ENCODE results near the gene RXRG.
"Not testable (repeated sequence)": the region's sequence is repeated elsewhere in the genome, so short reads cannot be mapped to it uniquely, and the experiment has no call there.

The RXRG gene

GRCh38 chr1:165468253-165468652 lies 23.3 kb upstream of the RXRG start:
- Histone ChIP-seq H3K27me3 (replicated peaks; ENCODE audit: insufficient read depth, low read length) (no peaks in the 10 kb centered on the region), H3F3A (ENCODE audit: insufficient read depth, low read length) (no peaks in the 10 kb centered on the region), H2AFZ (ENCODE audit: low read length) (no peak overlapping the region), H3K9ac (ENCODE audit: low read length) (no peak overlapping the region), H3K4me2 (ENCODE audit: low read depth, low read length) (no peak overlapping the region), H3K4me3 (ENCODE audit: low read length) (no peak overlapping the region), H3K27ac (ENCODE audit: low read length) (no peak overlapping the region), H3K9me2 (replicated peaks; ENCODE audit: insufficient read depth, low read length) (no peaks in the 10 kb centered on the region), H3K36me3 (replicated peaks; ENCODE audit: insufficient read depth, low read length) (no peaks in the 10 kb centered on the region), H4K20me1 (ENCODE audit: insufficient read depth, low read length) (no peaks in the 10 kb centered on the region), H3K79me2 (ENCODE audit: low read length) (no peaks in the 10 kb centered on the region), H3K4me1 (ENCODE audit: low read length) (0 out of 2 replicates have a peak, but pooled peaks cover 6% of the 10 kb centered on the region), H3K9me3 (replicated peaks; ENCODE audit: insufficient read depth, low read length) (no peaks in the 10 kb centered on the region)
- TF ChIP-seq EZH2phosphoT487 (IDR thresholded peaks at IDR 0.05; ENCODE audit: low read length) (no peak), EZH2 (optimal IDR thresholded peaks at IDR 0.05; ENCODE audit: low read depth, low read length) (no peak), CTCF (IDR thresholded peaks at IDR 0.05; ENCODE audit: low read length) (no peak)
- DNase-seq = no peak

- no peaks in the 10 kb centered on the region for H3F3A ChIP-seq (ENCODE audit: insufficient read depth, low read length)
- H3K27me3 ChIP-seq (replicated peaks; ENCODE audit: insufficient read depth, low read length) = no peaks in the 10 kb centered on the region
- H2AFZ ChIP-seq (ENCODE audit: low read length) = no peak overlapping the region
- H3K4me2 ChIP-seq (ENCODE audit: low read depth, low read length) = no peak overlapping the region
- no peaks in the 10 kb centered on the region for H3K36me3 ChIP-seq (replicated peaks; ENCODE audit: insufficient read depth, low read length)
- no peak overlapping the region for H3K27ac ChIP-seq (ENCODE audit: low read length)
- DNase-seq = no peak
- H3K4me1 ChIP-seq (ENCODE audit: low read length) = 0 out of 2 replicates have a peak, but pooled peaks cover 6% of the 10 kb centered on the region
- H3K9ac ChIP-seq (ENCODE audit: low read length) = no peak overlapping the region
- TF ChIP-seq CTCF (IDR thresholded peaks at IDR 0.05; ENCODE audit: low read length) = no peak
- no peak for TF ChIP-seq EZH2 (optimal IDR thresholded peaks at IDR 0.05; ENCODE audit: low read depth, low read length)
- TF ChIP-seq EZH2phosphoT487 (IDR thresholded peaks at IDR 0.05; ENCODE audit: low read length) = no peak
- no peak overlapping the region for H3K4me3 ChIP-seq (ENCODE audit: low read length)
- H4K20me1 ChIP-seq (ENCODE audit: insufficient read depth, low read length) = no peaks in the 10 kb centered on the region
- H3K79me2 ChIP-seq (ENCODE audit: low read length) = no peaks in the 10 kb centered on the region
- no peaks in the 10 kb centered on the region for H3K9me3 ChIP-seq (replicated peaks; ENCODE audit: insufficient read depth, low read length)
- no peaks in the 10 kb centered on the region for H3K9me2 ChIP-seq (replicated peaks; ENCODE audit: insufficient read depth, low read length)
Observed at GRCh38 chr1:165467706-165468105, 22.8 kb upstream of the RXRG start.

GRCh38 chr1:165463978-165464377 lies 19.1 kb upstream of the RXRG start:
- TF ChIP-seq CTCF (IDR thresholded peaks at IDR 0.05; ENCODE audit: low read length) = no peak
- no peak for TF ChIP-seq EZH2 (optimal IDR thresholded peaks at IDR 0.05; ENCODE audit: low read depth, low read length)
- TF ChIP-seq EZH2phosphoT487 (IDR thresholded peaks at IDR 0.05; ENCODE audit: low read length) = no peak
- Histone ChIP-seq H3K27me3 (replicated peaks; ENCODE audit: insufficient read depth, low read length) (no peaks in the 10 kb centered on the region), H4K20me1 (ENCODE audit: insufficient read depth, low read length) (no peaks in the 10 kb centered on the region), H3K36me3 (replicated peaks; ENCODE audit: insufficient read depth, low read length) (no peaks in the 10 kb centered on the region), H3K27ac (ENCODE audit: low read length) (no peak overlapping the region), H3F3A (ENCODE audit: insufficient read depth, low read length) (no peaks in the 10 kb centered on the region), H3K4me1 (ENCODE audit: low read length) (0 out of 2 replicates have a peak, but pooled peaks cover 6% of the 10 kb centered on the region), H2AFZ (ENCODE audit: low read length) (no peak overlapping the region), H3K9ac (ENCODE audit: low read length) (no peak overlapping the region), H3K9me2 (replicated peaks; ENCODE audit: insufficient read depth, low read length) (no peaks in the 10 kb centered on the region), H3K9me3 (replicated peaks; ENCODE audit: insufficient read depth, low read length) (no peaks in the 10 kb centered on the region), H3K4me2 (ENCODE audit: low read depth, low read length) (no peak overlapping the region), H3K79me2 (ENCODE audit: low read length) (no peaks in the 10 kb centered on the region), H3K4me3 (ENCODE audit: low read length) (no peak overlapping the region)
- no peak for DNase-seq

GRCh38 chr1:165459683-165460082 lies 14.8 kb upstream of the RXRG start:
- not testable (repeated sequence) for H3K27ac ChIP-seq (ENCODE audit: low read length); H4K20me1 ChIP-seq (ENCODE audit: insufficient read depth, low read length); H3K27me3 ChIP-seq (replicated peaks; ENCODE audit: insufficient read depth, low read length); DNase-seq; H3K9me3 ChIP-seq (replicated peaks; ENCODE audit: insufficient read depth, low read length); H3K36me3 ChIP-seq (replicated peaks; ENCODE audit: insufficient read depth, low read length); H3K79me2 ChIP-seq (ENCODE audit: low read length); H3K4me2 ChIP-seq (ENCODE audit: low read depth, low read length); H3K9ac ChIP-seq (ENCODE audit: low read length); H2AFZ ChIP-seq (ENCODE audit: low read length); H3K9me2 ChIP-seq (replicated peaks; ENCODE audit: insufficient read depth, low read length); H3F3A ChIP-seq (ENCODE audit: insufficient read depth, low read length); H3K4me1 ChIP-seq (ENCODE audit: low read length); H3K4me3 ChIP-seq (ENCODE audit: low read length)
